MM.1S (cell line): ENCODE measurements around the gene FIBP.

ENCODE experiments used
- DNase-seq: peaks from one replicate; pipeline ENCODE4 v3.0.0-alpha.2; 2015
- H2AFZ ChIP-seq: fragments of 300-600 bp; sonication (generic); 2 replicates; pipeline ENCODE4 v1.6.0; 2016; ENCODE audit warnings: antibody characterized with exemption, low read length
- H3F3A ChIP-seq: fragments of 300-600 bp; sonication (generic); 2 replicates; pipeline ENCODE4 v1.6.1; 2016; ENCODE audit warnings: mild to moderate bottlenecking, antibody characterized with exemption, low read length, moderate library complexity, mixed read lengths; ENCODE audit not compliant: insufficient read depth
- H3K27ac ChIP-seq: fragments of 300-600 bp; sonication (generic); 2 replicates; pipeline ENCODE4 v1.5.1; 2016; ENCODE audit warnings: mild to moderate bottlenecking, low read length
- H3K27me3 ChIP-seq: fragments of 300-600 bp; sonication (generic); replicated peaks from 2 replicates; pipeline ENCODE4 v1.6.0; 2016; ENCODE audit warnings: low read length; ENCODE audit not compliant: insufficient read depth
- H3K36me3 ChIP-seq: fragments of 300-600 bp; sonication (generic); replicated peaks from 2 replicates; pipeline ENCODE4 v1.6.1; 2016; ENCODE audit warnings: mild to moderate bottlenecking, low read length, mixed read lengths; ENCODE audit not compliant: insufficient read depth
- H3K4me1 ChIP-seq: fragments of 300-600 bp; sonication (generic); 2 replicates; pipeline ENCODE4 v1.6.1; 2016; ENCODE audit warnings: low read length, mixed read lengths
- H3K4me2 ChIP-seq: fragments of 300-600 bp; sonication (generic); 2 replicates; pipeline ENCODE4 v1.6.0; 2016; ENCODE audit warnings: low read depth, low read length
- H3K4me3 ChIP-seq: fragments of 300-600 bp; sonication (generic); 2 replicates; pipeline ENCODE4 v1.5.1; 2016; ENCODE audit warnings: low read length, mixed read lengths
- H3K79me2 ChIP-seq: fragments of 300-600 bp; sonication (generic); 2 replicates; pipeline ENCODE4 v1.6.1; 2016; ENCODE audit warnings: mixed run types, low read length, mixed read lengths
- H3K9ac ChIP-seq: fragments of 300-600 bp; sonication (generic); 2 replicates; pipeline ENCODE4 v1.6.1; 2016; ENCODE audit warnings: low read length, mixed read lengths
- H3K9me2 ChIP-seq: fragments of 300-600 bp; sonication (generic); replicated peaks from 2 replicates; pipeline ENCODE4 v1.6.1; 2016; ENCODE audit warnings: mild to moderate bottlenecking, low read length, mixed read lengths; ENCODE audit not compliant: insufficient read depth
- H3K9me3 ChIP-seq: fragments of 300-600 bp; sonication (generic); replicated peaks from 2 replicates; pipeline ENCODE4 v1.6.1; 2016; ENCODE audit warnings: mild to moderate bottlenecking, low read length, mixed read lengths; ENCODE audit not compliant: insufficient read depth
- H4K20me1 ChIP-seq: fragments of 300-600 bp; sonication (generic); 2 replicates; pipeline ENCODE4 v1.6.1; 2016; ENCODE audit warnings: mild to moderate bottlenecking, low read length, moderate library complexity, mixed read lengths; ENCODE audit not compliant: insufficient read depth
- CTCF ChIP-seq: fragments of 300-600 bp; sonication (generic); IDR thresholded peaks from 2 replicates; pipeline ENCODE4 v1.5.1; 2016; ENCODE audit warnings: antibody characterized with exemption, low read length, mixed read lengths
- EZH2 ChIP-seq: fragments of 300-600 bp; sonication (generic); optimal IDR thresholded peaks from 2 replicates; pipeline ENCODE3; 2017; ENCODE audit warnings: low read depth, mild to moderate bottlenecking, antibody characterized with exemption, low read length, mixed read lengths
- EZH2phosphoT487 ChIP-seq: fragments of 300-600 bp; sonication (generic); IDR thresholded peaks from 2 replicates; pipeline ENCODE4 v1.6.1; 2018; ENCODE audit warnings: antibody characterized with exemption, low read length

The FIBP gene

GRCh38 chr11:65862191-65862735 lies 26.0 kb downstream of the FIBP start:
- no peaks in the 10 kb centered on the region for H3K27me3 ChIP-seq
- no peaks in the 10 kb centered on the region for H3K9me2 ChIP-seq
- H4K20me1 ChIP-seq = no peaks in the 10 kb centered on the region
- no peak overlapping the region for H2AFZ ChIP-seq
- H3K27ac ChIP-seq = no peak overlapping the region
- H3K4me2 ChIP-seq = peak overlapping the region; percentile 96; the same call in 1 of the 2 replicates
- peak overlapping the region; percentile 93; the same call in 1 of the 2 replicates for H3K9ac ChIP-seq
- peaks cover 5% of the 10 kb centered on the region; the same call in 1 of the 2 replicates for H3K36me3 ChIP-seq
- H3K4me1 ChIP-seq = peaks cover 8% of the 10 kb centered on the region
- H3F3A ChIP-seq = peaks cover 37% of the 10 kb centered on the region
- peaks cover 35% of the 10 kb centered on the region for H3K79me2 ChIP-seq
- no peak for DNase-seq
- no peaks in the 10 kb centered on the region for H3K9me3 ChIP-seq
- no peak overlapping the region for H3K4me3 ChIP-seq
- TF ChIP-seq CTCF (no peak), EZH2 (no peak), EZH2phosphoT487 (no peak)

- Histone ChIP-seq H3K4me1 (peaks cover 8% of the 10 kb centered on the region), H3K79me2 (peaks cover 41% of the 10 kb centered on the region), H3K9me3 (no peaks in the 10 kb centered on the region), H3K36me3 (peaks cover 5% of the 10 kb centered on the region; the same call in 1 of the 2 replicates), H3K27ac (no peak overlapping the region), H2AFZ (no peak overlapping the region), H3K9ac (peak overlapping the region; percentile 93), H3K4me2 (peak overlapping the region; percentile 96), H3K4me3 (peak overlapping the region; percentile 99), H3K9me2 (no peaks in the 10 kb centered on the region), H4K20me1 (peaks cover 2% of the 10 kb centered on the region), H3F3A (peaks cover 40% of the 10 kb centered on the region), H3K27me3 (no peaks in the 10 kb centered on the region)
- no peak for TF ChIP-seq EZH2
- no peak for TF ChIP-seq CTCF
- no peak for TF ChIP-seq EZH2phosphoT487
- no peak for DNase-seq
Measured at GRCh38 chr11:65861533-65862183, 26.6 kb downstream of the FIBP start.

GRCh38 chr11:65861165-65861505 lies 27.1 kb downstream of the FIBP start:
- peak overlapping the region; percentile 96 for H3K4me2 ChIP-seq
- peaks cover 14% of the 10 kb centered on the region for H3K4me1 ChIP-seq
- DNase-seq = no peak
- H3K9me2 ChIP-seq = no peaks in the 10 kb centered on the region
- H4K20me1 ChIP-seq = peaks cover 7% of the 10 kb centered on the region
- H2AFZ ChIP-seq = peak overlapping the region; percentile 55
- H3K9ac ChIP-seq = peak overlapping the region; percentile 93
- H3K36me3 ChIP-seq = peaks cover 5% of the 10 kb centered on the region; the same call in 1 of the 2 replicates
- no peaks in the 10 kb centered on the region for H3K9me3 ChIP-seq
- peak overlapping the region; percentile 99 for H3K4me3 ChIP-seq
- peak overlapping the region; percentile 86 for H3K27ac ChIP-seq
- TF ChIP-seq EZH2 (no peak), CTCF (no peak)
- no peaks in the 10 kb centered on the region for H3K27me3 ChIP-seq
- H3K79me2 ChIP-seq = peaks cover 46% of the 10 kb centered on the region
- peaks cover 40% of the 10 kb centered on the region for H3F3A ChIP-seq
